Tibial nerve (tissue), 4 donors: ENCODE results near the gene SERPINB3. TPM values are rescaled to one million over a fixed set of nuclear protein-coding genes. Genes with fewer than 3 reads are reported as not detected.
"Not testable (repeated sequence)": the region's sequence is repeated elsewhere in the genome, so short reads cannot be mapped to it uniquely, and the experiment has no call there.

Experiments used
- DNase-seq, 2 donors: peaks; one replicate each; pipeline ENCODE4 v3.0.0-alpha.2; 2019; ENCODE audit warnings: low spot score in 2 of 2
- H3K27ac ChIP-seq, 4 donors: fragments of 200-600 bp; sonication (generic) in 3 of 4; one replicate each; pipeline ENCODE4 v1.5.1; 2017 to 2019; ENCODE audit warnings: mild to moderate bottlenecking in 1 of 4
- H3K27me3 ChIP-seq, 2 donors: fragments of 200-600 bp; sonication (generic) in 1 of 2; one replicate each; pipeline versions ENCODE4 v1.5.1 to v1.6.0; 2017 to 2019
- H3K36me3 ChIP-seq, 3 donors: fragments of 200-600 bp; sonication (generic); one replicate each; pipeline ENCODE4 v1.5.1; 2018 to 2019
- H3K4me1 ChIP-seq, 4 donors: fragments of 200-600 bp; sonication (generic) in 3 of 4; one replicate each; pipeline ENCODE4 v1.5.1; 2017 to 2019
- H3K4me3 ChIP-seq, 4 donors: fragments of 200-600 bp; sonication (generic) in 3 of 4; one replicate each; pipeline ENCODE4 v1.5.1; 2017 to 2019; ENCODE audit warnings: mild to moderate bottlenecking in 1 of 4, moderate library complexity in 1 of 4
- H3K9me3 ChIP-seq, 4 donors: fragments of 200-600 bp; sonication (generic) in 3 of 4; one replicate each; pipeline ENCODE4 v1.5.1; 2017 to 2019
- CTCF ChIP-seq, 5 experiments: fragments of 200-600 bp in 3 of 5; fragments of 450-650 bp in 2 of 5; sonication (generic) in 3 of 5; IDR thresholded peaks; one replicate each; pipeline ENCODE4 v1.5.1; 2016 to 2019; ENCODE audit warnings: antibody characterized with exemption in 5 of 5, mild to moderate bottlenecking in 3 of 5, moderate library complexity in 2 of 5
- EP300 ChIP-seq, 2 donors: sonication (generic); formaldehyde crosslinking; IDR thresholded peaks; one replicate each; pipeline ENCODE4 v1.6.1; 2017; ENCODE audit warnings: antibody characterized with exemption in 2 of 2, mild to moderate bottlenecking in 1 of 2
- POLR2A ChIP-seq, 2 donors: fragments of 450-650 bp; IDR thresholded peaks; one replicate each; pipeline ENCODE4 v1.6.1; 2017; ENCODE audit warnings: antibody characterized with exemption in 2 of 2, mild to moderate bottlenecking in 2 of 2, moderate library complexity in 2 of 2
- WGBS, 2 donors: methylation state at CpG; one replicate each; pipeline ENCODE4 v1.1.5; 2018; 5-methylcytosine and 5-hydroxymethylcytosine counted together
- total RNA-seq, 4 donors: library from RNA; depleted of rRNA; stranded (reverse); fragments of >200 nt; gene quantifications; one replicate each; pipeline ENCODE4 v1.1.0, GENCODE V29; 2016

The SERPINB3 gene
- total RNA-seq, result not detected

GRCh38 chr18:63661750-63662149 lies at the start of gene SERPINB3:
Gene SERPINB3, minus strand, starts transcription at chr18:63661893. Its CDS starts 677 bp downstream, at chr18:63661216.
- not testable (repeated sequence) for H3K4me1 ChIP-seq, H3K27me3 ChIP-seq, H3K36me3 ChIP-seq, H3K4me3 ChIP-seq, DNase-seq, H3K9me3 ChIP-seq, H3K27ac ChIP-seq
- WGBS, 2 donors, result 78 to 95% methylated on average over 2 to 3 of the region's 3 CpGs

DNA sequence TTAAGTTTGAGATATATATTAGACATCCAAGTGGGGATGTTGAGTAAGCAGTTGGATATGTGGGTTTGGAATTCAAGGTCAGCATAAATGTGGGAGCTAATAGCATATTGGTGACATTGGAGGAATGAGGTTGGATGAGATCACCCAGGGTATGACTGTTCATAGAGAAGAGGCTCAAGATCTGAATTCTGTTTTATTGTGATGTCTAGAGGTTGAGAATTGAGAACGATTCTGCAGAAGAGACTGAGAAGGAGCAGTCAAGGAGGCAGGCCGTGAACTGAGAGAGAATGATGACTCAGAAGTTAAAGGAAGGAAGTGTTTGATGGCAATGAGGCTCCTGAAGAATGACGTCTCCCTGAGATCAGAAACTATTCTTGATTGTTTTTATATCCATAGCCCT lies 47.0 kb upstream of the SERPINB3 start:
- no peaks in the 10 kb centered on the region for H3K36me3 ChIP-seq
- H3K4me1 ChIP-seq, result no peaks in the 10 kb centered on the region
- H3K4me3 ChIP-seq, result no peak overlapping the region
- DNase-seq, result no peak
- no peak overlapping the region for H3K27ac ChIP-seq
- TF ChIP-seq EP300 (IDR thresholded peaks at IDR 0.05) (no peak), POLR2A (IDR thresholded peaks at IDR 0.05) (no peak), CTCF (IDR thresholded peaks at IDR 0.05) (no peak)
- peaks cover 0 to 6% (median 0%) of the 10 kb centered on the region in 4 donors for H3K9me3 ChIP-seq
- whole genome bisulfite sequencing, 2 donors, result 60 to 71% methylated on average over 3 of the region's 3 CpGs
- no peaks in the 10 kb centered on the region for H3K27me3 ChIP-seq

DNA sequence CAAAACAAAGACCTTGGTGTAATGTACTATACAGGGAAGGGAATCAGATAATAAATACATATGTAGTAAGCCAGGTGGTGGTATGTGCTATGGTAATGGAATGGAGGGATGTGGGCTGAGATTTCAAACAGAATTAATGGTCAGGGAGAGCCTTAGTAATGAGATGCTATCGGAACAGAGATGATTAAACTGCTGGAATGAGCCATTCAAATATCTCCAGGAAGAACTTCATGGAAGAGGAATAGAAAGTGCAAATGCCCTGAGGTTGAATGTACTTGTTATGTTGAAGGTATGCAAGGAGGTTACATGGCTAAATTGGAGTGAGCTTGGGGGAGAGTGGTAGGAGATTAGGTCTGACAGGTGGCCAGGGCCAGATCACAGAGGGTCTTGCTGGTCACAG lies 46.1 kb upstream of the SERPINB3 start:
- no peaks in the 10 kb centered on the region for H3K9me3 ChIP-seq
- DNase-seq, result no peak
- H3K27ac ChIP-seq, result no peak overlapping the region
- no peaks in the 10 kb centered on the region for H3K27me3 ChIP-seq
- no peaks in the 10 kb centered on the region for H3K4me1 ChIP-seq
- H3K4me3 ChIP-seq, result no peak overlapping the region
- WGBS, 2 donors, result 88% methylated on average over 1 of the region's 1 CpG
- TF ChIP-seq POLR2A (IDR thresholded peaks at IDR 0.05), result no peak
- H3K36me3 ChIP-seq, result no peaks in the 10 kb centered on the region

DNA sequence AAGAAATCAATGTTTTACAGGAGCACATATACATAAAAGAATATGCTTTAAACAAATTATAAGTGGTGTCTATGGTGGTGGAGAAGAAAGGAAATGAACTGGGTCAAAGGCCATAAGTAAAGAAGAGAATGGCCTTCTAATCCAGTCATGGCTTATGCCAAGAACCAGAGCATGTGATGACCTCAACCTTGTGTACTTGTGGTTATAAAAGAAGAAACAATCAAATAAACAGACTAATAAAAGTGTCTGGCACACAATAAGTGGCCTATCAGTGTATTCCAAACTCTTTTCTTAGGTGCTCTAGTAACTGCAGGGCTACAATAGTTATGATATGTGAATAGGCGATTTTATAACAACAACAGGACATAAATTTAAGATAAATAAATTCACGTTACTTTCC lies 43.7 kb upstream of the SERPINB3 start:
- WGBS, 2 donors, result 76 to 88% methylated on average over 2 of the region's 2 CpGs

DNA sequence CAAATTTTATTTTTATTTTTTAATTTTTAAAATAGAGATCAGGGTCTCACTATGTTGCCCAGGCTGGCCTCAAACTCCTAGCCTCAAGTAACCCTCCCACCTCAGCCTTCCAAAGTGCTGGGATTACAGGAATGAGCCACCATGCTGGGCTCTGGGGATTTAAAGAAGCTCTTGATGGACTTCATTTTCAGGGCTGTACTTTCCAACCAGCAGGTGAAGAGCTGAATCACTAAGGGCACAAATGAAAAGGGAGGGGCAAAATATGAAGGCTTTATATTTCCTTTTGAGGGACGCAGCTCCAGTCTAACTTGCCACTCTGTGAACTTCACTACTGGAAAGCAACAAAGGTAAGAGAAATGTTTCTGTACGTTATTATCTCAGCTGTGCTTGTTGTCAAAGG lies 41.0 kb upstream of the SERPINB3 start, which contains the start of gene SERPINB11:
Gene SERPINB11, plus strand, starts transcription at position 301 of the 400 bp plus-strand sequence. CDS start 7,234 bp downstream, outside the sequence.
- WGBS, 2 donors, result 79% methylated on average over 2 of the region's 2 CpGs
- no peak within 1 kb of the TSS for H3K4me3 ChIP-seq
- H3K27ac ChIP-seq, result no peak within 1 kb of the TSS
- no peaks in the 10 kb centered on the region for H3K4me1 ChIP-seq
- no peaks in the 10 kb centered on the region for H3K9me3 ChIP-seq
- DNase-seq, result no peak
- H3K36me3 ChIP-seq, result no peaks in the 10 kb centered on the region
- no peak for TF ChIP-seq EP300 (IDR thresholded peaks at IDR 0.05)
- no peak for TF ChIP-seq POLR2A (IDR thresholded peaks at IDR 0.05)
- no peak for TF ChIP-seq CTCF (IDR thresholded peaks at IDR 0.05)
- no peaks in the 10 kb centered on the region for H3K27me3 ChIP-seq

More for the DNA sequence above, 43.7 kb upstream of the SERPINB3 start:
- H3K27me3 ChIP-seq, result no peaks in the 10 kb centered on the region
- no peak for DNase-seq
- no peaks in the 10 kb centered on the region for H3K4me1 ChIP-seq
- no peak overlapping the region for H3K4me3 ChIP-seq
- no peak for TF ChIP-seq CTCF (IDR thresholded peaks at IDR 0.05)
- no peaks in the 10 kb centered on the region for H3K36me3 ChIP-seq
- no peaks in the 10 kb centered on the region for H3K9me3 ChIP-seq
- no peak overlapping the region for H3K27ac ChIP-seq

- no peak for DNase-seq
- no peaks in the 10 kb centered on the region for H3K4me1 ChIP-seq
- H3K27me3 ChIP-seq, result no peaks in the 10 kb centered on the region
- no peaks in the 10 kb centered on the region for H3K36me3 ChIP-seq
- no peak overlapping the region for H3K27ac ChIP-seq
- TF ChIP-seq POLR2A (IDR thresholded peaks at IDR 0.05) (no peak), EP300 (IDR thresholded peaks at IDR 0.05) (no peak), CTCF (IDR thresholded peaks at IDR 0.05) (no peak)
- H3K9me3 ChIP-seq, result no peaks in the 10 kb centered on the region
- 86 to 88% methylated on average over 5 of the region's 5 CpGs for WGBS, 2 donors
- no peak overlapping the region for H3K4me3 ChIP-seq
Measured at GRCh38 chr18:63701952-63702351, 40.3 kb upstream of the SERPINB3 start.
